Right lobe of liver (tissue), 4 donors: ENCODE data around the gene MED9.
"Not testable (repeated sequence)": the region's sequence is repeated elsewhere in the genome, so short reads cannot be mapped to it uniquely, and the experiment has no call there.

ENCODE experiments used
- CTCF ChIP-seq, 4 donors: fragments of 200-600 bp in 3 of 4; fragments of 450-650 bp in 1 of 4; IDR thresholded peaks; one replicate each; pipeline versions ENCODE4 v1.5.1 to v1.8.0; 2016 to 2022; ENCODE audit warnings: antibody characterized with exemption in 4 of 4, mild to moderate bottlenecking in 2 of 4
- POLR2A ChIP-seq: fragments of 450-650 bp; IDR thresholded peaks from one replicate; pipeline ENCODE4 v1.6.1; 2017; ENCODE audit warnings: antibody characterized with exemption, mild to moderate bottlenecking
- donor health status: DM: no; HTN: no; CAD: no.
- donor health status: DM: no; HTN: no; CAD: no.
- donor health status: DM: no; HTN: yes; CAD: no.

- TF ChIP-seq CTCF (IDR thresholded peaks at IDR 0.05); POLR2A: not testable (repeated sequence)
Measured at GRCh38 chr17:17465878-17466277, 10.9 kb upstream of the MED9 start.
